SK-N-SH (cell line): ENCODE measurements around the gene CSTPP1. TPM values are rescaled to one million over a fixed set of nuclear protein-coding genes. Genes with fewer than 3 reads are reported as not detected.

Experiments
- CTCF ChIA-PET: fragments of 300-600, 350-600 bp; formaldehyde crosslinking; extraction: SDS; loops from one replicate; lab custom pipeline; 2021; lab: Yijun Ruan, JAX
- POLR2A ChIA-PET: fragments of 350-600 bp; sonication (Branson Sonifier 250); formaldehyde crosslinking; extraction: SDS; loops from one replicate; lab custom pipeline; 2020; ENCODE audit warnings: antibody characterized with exemption, inconsistent platforms; lab: Yijun Ruan, JAX
- DNase-seq: peaks from one replicate; pipeline ENCODE4 v3.0.0; 2012
- H2AFZ ChIP-seq: fragments of 200-600 bp; sonication (generic); 2 replicates; pipeline ENCODE4 v1.8.1; 2016; ENCODE audit warnings: antibody characterized with exemption, mild to moderate bottlenecking, low read depth
- H3F3A ChIP-seq: fragments of 200-600 bp; sonication (generic); replicated peaks from 2 replicates; pipeline ENCODE3; 2016; ENCODE audit warnings: antibody characterized with exemption, mild to moderate bottlenecking; ENCODE audit not compliant: insufficient read depth
- H3K27ac ChIP-seq, 2 experiments: fragments of 200-500 bp in 1 of 2; fragments of 200-600 bp in 1 of 2; sonication (Bioruptor generic) in 1 of 2; sonication (generic), shearing (Covaris generic) in 1 of 2; 2 replicates each; pipeline versions ENCODE4 v1.5.1 to v1.6.1; 2014 to 2016; ENCODE audit warnings: low read depth in 2 of 2, inconsistent platforms in 1 of 2, low read length in 1 of 2, mild to moderate bottlenecking in 1 of 2, mixed read lengths in 1 of 2
- H3K27me3 ChIP-seq: fragments of 200-600 bp; sonication (generic), shearing (Covaris generic); 2 replicates; pipeline ENCODE4 v1.6.1; 2016; ENCODE audit warnings: mixed run types; ENCODE audit not compliant: insufficient read depth
- H3K36me3 ChIP-seq, 2 experiments: fragments of 200-500 bp in 1 of 2; fragments of 200-600 bp in 1 of 2; sonication (Bioruptor generic) in 1 of 2; sonication (generic) in 1 of 2; replicated peaks in 1 of 2; 2 replicates each; pipeline versions ENCODE3 to v1.5.1; 2014 to 2016; ENCODE audit warnings: low read length in 1 of 2, mild to moderate bottlenecking in 1 of 2; ENCODE audit not compliant: insufficient read depth in 2 of 2, control insufficient read depth in 1 of 2
- H3K4me1 ChIP-seq, 2 experiments: fragments of 200-500 bp in 1 of 2; fragments of 200-600 bp in 1 of 2; sonication (Bioruptor generic) in 1 of 2; sonication (generic), shearing (Covaris generic) in 1 of 2; 2 replicates each; pipeline versions ENCODE4 v1.5.1 to v1.6.1; 2014 to 2016; ENCODE audit warnings: low read depth in 1 of 2, low read length in 1 of 2, mixed run types in 1 of 2; ENCODE audit not compliant: insufficient read depth in 2 of 2, control insufficient read depth in 1 of 2
- H3K4me2 ChIP-seq: fragments of 200-600 bp; sonication (generic), shearing (Covaris generic); 2 replicates; pipeline ENCODE4 v1.6.1; 2017; ENCODE audit warnings: mixed run types
- H3K4me3 ChIP-seq, 2 experiments: fragments of 200-500 bp in 1 of 2; fragments of 200-600 bp in 1 of 2; sonication (Bioruptor generic) in 1 of 2; sonication (generic), shearing (Covaris generic) in 1 of 2; 2 replicates each; pipeline versions ENCODE4 v1.5.1 to v1.8.1; 2014 to 2016; ENCODE audit warnings: low read depth in 2 of 2, inconsistent platforms in 1 of 2, low read length in 1 of 2, mild to moderate bottlenecking in 1 of 2, mixed read lengths in 1 of 2, moderate library complexity in 1 of 2
- H3K79me2 ChIP-seq: fragments of 200-600 bp; sonication (generic); 2 replicates; pipeline ENCODE4 v1.8.1; 2017; ENCODE audit warnings: mild to moderate bottlenecking; ENCODE audit not compliant: insufficient read depth
- H3K9ac ChIP-seq: fragments of 200-600 bp; sonication (generic); 2 replicates; pipeline ENCODE4 v1.6.1; 2017; ENCODE audit warnings: mixed run types
- H3K9me2 ChIP-seq: fragments of 200-600 bp; sonication (generic); 2 replicates; pipeline ENCODE4 v1.6.1; 2017; ENCODE audit warnings: mixed run types
- H3K9me3 ChIP-seq: fragments of 200-600 bp; sonication (generic); 2 replicates; pipeline ENCODE4 v1.6.1; 2017; ENCODE audit warnings: mixed run types, mild to moderate bottlenecking, moderate library complexity
- H4K20me1 ChIP-seq: fragments of 200-600 bp; sonication (generic); 2 replicates; pipeline ENCODE4 v1.6.1; 2017; ENCODE audit warnings: mild to moderate bottlenecking, mixed run types; ENCODE audit not compliant: insufficient read depth
- CHD2 ChIP-seq: fragments of 150-350 bp; IDR thresholded peaks from 2 replicates; pipeline ENCODE4 v1.6.1; 2018; ENCODE audit warnings: low read length; ENCODE audit not compliant: partially characterized antibody
- ELF1 ChIP-seq: IDR thresholded peaks from 2 replicates; pipeline ENCODE4 v1.4.0; 2012
- EZH2phosphoT487 ChIP-seq: fragments of 200-600 bp; sonication (generic); IDR thresholded peaks from 2 replicates; pipeline ENCODE4 v1.6.1; 2017; ENCODE audit warnings: low read depth, mixed run types, mild to moderate bottlenecking, antibody characterized with exemption, moderate library complexity, borderline replicate concordance
- FOSL2 ChIP-seq: IDR thresholded peaks from 2 replicates; pipeline ENCODE4 v1.4.0; 2012; ENCODE audit warnings: low read depth, mild to moderate bottlenecking, moderate library complexity, borderline replicate concordance
- FOXM1 ChIP-seq: IDR thresholded peaks from 2 replicates; pipeline ENCODE4 v1.4.0; 2012; ENCODE audit warnings: low read depth, mild to moderate bottlenecking
- GABPA ChIP-seq: IDR thresholded peaks from 2 replicates; pipeline ENCODE4 v1.4.0; 2012; ENCODE audit warnings: low read depth, mild to moderate bottlenecking
- GATA2 ChIP-seq: sonication (generic); formaldehyde crosslinking; IDR thresholded peaks from 2 replicates; pipeline ENCODE4 v1.5.0; 2020; ENCODE audit warnings: mild to moderate bottlenecking, missing genetic modification reagents
- JUND ChIP-seq: IDR thresholded peaks from 2 replicates; pipeline ENCODE4 v1.4.0; 2012
- MXI1 ChIP-seq: IDR thresholded peaks from 2 replicates; pipeline ENCODE4 v1.6.1; 2012; ENCODE audit warnings: mild to moderate bottlenecking, low read depth, low read length, improper control_type of control experiment
- POLR2AphosphoS5 ChIP-seq: IDR thresholded peaks from 2 replicates; pipeline ENCODE4 v1.6.1; 2012; ENCODE audit warnings: low read depth, low read length
- RAD21 ChIP-seq: IDR thresholded peaks from 2 replicates; pipeline ENCODE4 v1.6.1; 2012; ENCODE audit warnings: mild to moderate bottlenecking, low read length
- RCOR1 ChIP-seq: fragments of 150-350 bp; IDR thresholded peaks from 2 replicates; pipeline ENCODE4 v1.6.1; 2017; ENCODE audit warnings: antibody characterized with exemption, low read length
- RFX5 ChIP-seq: IDR thresholded peaks from 2 replicates; pipeline ENCODE4 v1.6.1; 2012; ENCODE audit warnings: mild to moderate bottlenecking, improper control_type of control experiment, low read length
- RXRA ChIP-seq: IDR thresholded peaks from 2 replicates; pipeline ENCODE4 v1.4.0; 2012; ENCODE audit warnings: low read depth, mild to moderate bottlenecking, borderline replicate concordance
- SIN3A ChIP-seq: IDR thresholded peaks from 2 replicates; pipeline ENCODE4 v1.6.1; 2012; ENCODE audit warnings: low read depth, mild to moderate bottlenecking, low read length, moderate library complexity, borderline replicate concordance
- TAF1 ChIP-seq: IDR thresholded peaks from 2 replicates; pipeline ENCODE4 v1.6.1; 2012; ENCODE audit warnings: low read depth, mild to moderate bottlenecking, low read length, moderate library complexity, borderline replicate concordance
- TCF12 ChIP-seq: IDR thresholded peaks from 2 replicates; pipeline ENCODE4 v1.4.0; 2012
- TEAD4 ChIP-seq: IDR thresholded peaks from 2 replicates; pipeline ENCODE4 v1.4.0; 2012; ENCODE audit warnings: mild to moderate bottlenecking, borderline replicate concordance; ENCODE audit not compliant: insufficient read depth
- YY1 ChIP-seq: IDR thresholded peaks from 2 replicates; pipeline ENCODE4 v1.4.0; 2012; ENCODE audit warnings: low read depth, mild to moderate bottlenecking
- WGBS: methylation state at CpG from one replicate; pipeline ENCODE4 v1.1.6; 2017; ENCODE audit warnings: low lambda C conversion rate; 5-methylcytosine and 5-hydroxymethylcytosine counted together
- polyA plus RNA-seq, 3 experiments: library from polyadenylated mRNA; depleted of rRNA; stranded (reverse); fragments of >200 nt; gene quantifications; 2 replicates each; pipeline ENCODE4 v1.2.3, GENCODE V29; 2012
- TF ChIP-seq, protein P1 (sequence below): IDR thresholded peaks from 2 replicates; pipeline ENCODE4 v1.4.0; 2012; ENCODE audit warnings: low read depth
- TF ChIP-seq, protein P2 (sequence below): IDR thresholded peaks from 2 replicates; pipeline ENCODE4 v1.4.0; 2012; ENCODE audit warnings: low read depth, borderline replicate concordance
- TF ChIP-seq, protein P3 (sequence below): fragments of 150-350 bp; IDR thresholded peaks from 2 replicates; pipeline ENCODE4 v1.6.1; 2017; ENCODE audit warnings: antibody characterized with exemption, low read length, low read depth, borderline replicate concordance

CSTPP1 gene
- polyA plus RNA-seq, 1 of the 3 experiments (the other 2 are of a cell fraction) = 85.7 TPM

DNA sequence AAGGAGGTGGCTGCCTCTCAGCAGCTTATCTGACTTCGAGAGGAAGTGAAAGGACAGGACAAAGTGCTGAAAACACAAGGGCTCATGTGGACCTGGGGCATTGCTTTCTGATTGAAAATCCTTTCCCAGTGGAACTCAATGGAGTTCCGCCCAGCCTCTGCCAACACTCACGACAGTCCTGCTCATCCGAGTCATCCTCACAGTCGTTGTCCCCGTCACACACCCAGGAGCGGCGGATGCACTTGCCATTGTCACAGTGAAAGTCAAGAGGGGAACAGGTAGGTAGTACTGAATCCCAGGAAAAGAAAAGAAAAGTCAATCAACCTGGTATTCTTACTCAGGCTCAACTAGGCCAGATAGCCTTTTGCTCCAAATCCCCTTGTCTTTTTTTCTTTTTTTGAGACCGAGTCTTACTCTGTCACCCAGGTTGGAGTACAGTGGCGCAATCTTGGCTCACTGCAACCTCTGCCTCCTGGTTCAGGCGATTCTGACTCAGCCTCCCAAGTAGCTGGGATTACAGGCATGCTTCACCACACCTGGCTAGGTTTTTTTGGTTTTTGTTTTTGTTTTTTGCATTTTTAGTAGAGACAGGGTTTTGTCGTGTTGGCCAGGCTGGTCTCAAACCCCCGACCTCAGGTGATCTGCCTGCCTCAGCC is 36.3 kb upstream of the CSTPP1 start:
- 89% methylated on average over 13 of the region's 13 CpGs for WGBS
- CTCF ChIA-PET = interaction anchor here (1.0 to 7.0 kb wide), 3 partner anchors 231 to 253 kb away, joined by 3 to 37 read pairs (median 3); no protein-coding TSS in a partner anchor

DNA sequence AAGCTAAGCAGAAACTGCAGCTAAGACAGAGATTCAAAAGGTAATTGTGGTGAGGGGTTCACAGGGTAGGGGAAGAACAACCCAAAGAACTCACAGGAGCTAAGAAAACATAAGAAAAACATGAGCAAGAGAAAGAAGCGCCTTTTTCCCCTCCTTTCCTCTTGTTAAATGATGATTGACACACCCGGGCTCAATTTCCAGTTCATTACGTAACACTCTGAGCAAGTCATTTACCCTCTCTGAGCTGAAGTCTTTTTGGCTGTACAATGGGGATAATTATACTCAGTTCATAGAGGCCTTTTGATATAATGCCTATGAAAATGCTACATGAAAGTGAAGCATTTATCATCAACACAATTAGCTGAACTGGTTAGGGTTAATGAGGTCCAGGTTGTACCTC is 35.4 kb upstream of the CSTPP1 start:
- Histone ChIP-seq H3K9me2 (no peaks in the 10 kb centered on the region), H3F3A (no peaks in the 10 kb centered on the region), H3K27ac (no peak overlapping the region), H3K4me3 (no peak overlapping the region), H3K9ac (no peak overlapping the region), H3K36me3 (peaks cover 0 to 4% of the 10 kb centered on the region in 2 experiments), H3K27me3 (no peaks in the 10 kb centered on the region), H2AFZ (no peak overlapping the region), H3K9me3 (no peaks in the 10 kb centered on the region), H3K4me2 (no peak overlapping the region), H4K20me1 (no peaks in the 10 kb centered on the region), H3K79me2 (no peaks in the 10 kb centered on the region), H3K4me1 (no peaks in the 10 kb centered on the region; a peak in 1 of 4 replicates)
- ChIA-PET POLR2A (no interaction called here), CTCF (interaction anchor here (0.9 to 7.0 kb wide), 4 partner anchors 16 to 261 kb away, joined by 3 to 37 read pairs (median 4); no protein-coding TSS in a partner anchor)
- DNase-seq = no peak
- TF ChIP-seq POLR2AphosphoS5 (no peak), RXRA (no peak), RCOR1 (no peak), GABPA (no peak), MXI1 (no peak), GATA2 (CRISPR knock-in tag) (no peak), TCF12 (no peak), RAD21 (no peak), EZH2phosphoT487 (no peak), JUND (no peak), SIN3A (no peak), RFX5 (no peak), TEAD4 (no peak), YY1 (no peak), CHD2 (no peak), FOXM1 (no peak), FOSL2 (no peak)
- TF ChIP-seq, protein P1, sequence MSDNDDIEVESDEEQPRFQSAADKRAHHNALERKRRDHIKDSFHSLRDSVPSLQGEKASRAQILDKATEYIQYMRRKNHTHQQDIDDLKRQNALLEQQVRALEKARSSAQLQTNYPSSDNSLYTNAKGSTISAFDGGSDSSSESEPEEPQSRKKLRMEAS = no peak
- TF ChIP-seq, protein P2, sequence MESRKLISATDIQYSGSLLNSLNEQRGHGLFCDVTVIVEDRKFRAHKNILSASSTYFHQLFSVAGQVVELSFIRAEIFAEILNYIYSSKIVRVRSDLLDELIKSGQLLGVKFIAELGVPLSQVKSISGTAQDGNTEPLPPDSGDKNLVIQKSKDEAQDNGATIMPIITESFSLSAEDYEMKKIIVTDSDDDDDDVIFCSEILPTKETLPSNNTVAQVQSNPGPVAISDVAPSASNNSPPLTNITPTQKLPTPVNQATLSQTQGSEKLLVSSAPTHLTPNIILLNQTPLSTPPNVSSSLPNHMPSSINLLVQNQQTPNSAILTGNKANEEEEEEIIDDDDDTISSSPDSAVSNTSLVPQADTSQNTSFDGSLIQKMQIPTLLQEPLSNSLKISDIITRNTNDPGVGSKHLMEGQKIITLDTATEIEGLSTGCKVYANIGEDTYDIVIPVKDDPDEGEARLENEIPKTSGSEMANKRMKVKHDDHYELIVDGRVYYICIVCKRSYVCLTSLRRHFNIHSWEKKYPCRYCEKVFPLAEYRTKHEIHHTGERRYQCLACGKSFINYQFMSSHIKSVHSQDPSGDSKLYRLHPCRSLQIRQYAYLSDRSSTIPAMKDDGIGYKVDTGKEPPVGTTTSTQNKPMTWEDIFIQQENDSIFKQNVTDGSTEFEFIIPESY = no peak
- TF ChIP-seq, protein P3, sequence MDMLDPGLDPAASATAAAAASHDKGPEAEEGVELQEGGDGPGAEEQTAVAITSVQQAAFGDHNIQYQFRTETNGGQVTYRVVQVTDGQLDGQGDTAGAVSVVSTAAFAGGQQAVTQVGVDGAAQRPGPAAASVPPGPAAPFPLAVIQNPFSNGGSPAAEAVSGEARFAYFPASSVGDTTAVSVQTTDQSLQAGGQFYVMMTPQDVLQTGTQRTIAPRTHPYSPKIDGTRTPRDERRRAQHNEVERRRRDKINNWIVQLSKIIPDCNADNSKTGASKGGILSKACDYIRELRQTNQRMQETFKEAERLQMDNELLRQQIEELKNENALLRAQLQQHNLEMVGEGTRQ = no peak
- WGBS = 79% methylated on average over 3 of the region's 3 CpGs

More for the DNA sequence above, 36.3 kb upstream of the CSTPP1 start:
- no peak overlapping the region for H3K4me2 ChIP-seq
- POLR2A ChIA-PET = no interaction called here
- H3K9me2 ChIP-seq = no peaks in the 10 kb centered on the region
- TF ChIP-seq, protein P3 = no peak
- TF ChIP-seq TAF1 (no peak), RXRA (no peak), CHD2 (no peak), ELF1 (no peak)
- TF ChIP-seq, all 33 proteins: peak for 0
- no peaks in the 10 kb centered on the region for H3F3A ChIP-seq
- no peak for DNase-seq
- no peak overlapping the region for H3K9ac ChIP-seq
- H3K27me3 ChIP-seq = no peaks in the 10 kb centered on the region
- H2AFZ ChIP-seq = no peak overlapping the region
- H4K20me1 ChIP-seq = no peaks in the 10 kb centered on the region
- no peaks in the 10 kb centered on the region for H3K79me2 ChIP-seq
- peaks cover 0 to 4% of the 10 kb centered on the region in 2 experiments for H3K36me3 ChIP-seq
- H3K27ac ChIP-seq = no peak overlapping the region
- no peak overlapping the region for H3K4me3 ChIP-seq
- no peaks in the 10 kb centered on the region for H3K9me3 ChIP-seq
- H3K4me1 ChIP-seq = no peaks in the 10 kb centered on the region; a peak in 1 of 4 replicates
